ENCODE data around the gene DNAH6.

DNAH6 gene

DNA sequence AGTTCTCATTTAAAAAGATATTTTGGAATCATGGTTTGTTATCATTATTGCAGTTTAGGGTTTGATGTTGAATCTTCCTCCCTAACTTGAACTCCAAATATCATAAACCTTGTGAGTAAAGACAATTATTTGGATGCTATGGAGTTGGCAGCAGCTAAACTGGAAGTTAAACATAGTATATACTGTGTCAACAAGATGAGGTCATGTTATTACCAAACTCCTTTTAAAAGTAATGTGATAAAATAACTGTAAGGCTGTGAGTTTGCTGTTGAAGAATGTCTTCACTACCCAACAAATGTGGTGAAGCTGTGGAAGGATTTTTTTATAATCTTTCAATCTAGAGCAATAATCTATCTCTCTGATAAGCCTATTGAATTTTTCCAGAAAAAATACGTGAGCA lies 16.0 kb downstream of the DNAH6 start:
- no peak for TF ChIP-seq CTCF (conservative IDR thresholded peaks at IDR 0.05; ENCODE audit: low read depth, low read length)
- DNase-seq (ENCODE audit: low read depth): no peak
- no peak overlapping the region for H3K4me3 ChIP-seq (ENCODE audit: low read depth, low read length)

DNA sequence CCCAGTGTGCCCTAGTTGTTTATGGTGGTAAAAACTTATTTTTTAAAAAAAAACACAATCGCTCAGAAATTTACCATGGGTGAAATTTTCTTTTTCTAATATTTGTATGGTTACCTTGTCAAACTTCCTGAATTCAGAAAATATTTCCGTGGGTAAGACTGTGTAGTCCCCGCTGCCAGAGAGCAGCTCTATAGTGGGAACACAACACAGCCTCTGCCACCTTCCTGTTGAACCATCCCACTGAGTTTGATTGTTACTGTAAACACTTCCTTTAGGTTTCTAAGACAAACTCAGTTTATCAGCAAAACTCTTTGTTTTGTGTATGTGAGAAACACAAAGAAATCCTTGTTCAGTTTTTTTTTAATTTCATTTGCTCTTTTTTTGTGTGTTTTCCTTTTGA lies 17.9 kb downstream of the DNAH6 start:
- no peak for TF ChIP-seq CTCF (conservative IDR thresholded peaks at IDR 0.05; ENCODE audit: low read depth, low read length)
- DNase-seq (ENCODE audit: low read depth): no peak

DNA sequence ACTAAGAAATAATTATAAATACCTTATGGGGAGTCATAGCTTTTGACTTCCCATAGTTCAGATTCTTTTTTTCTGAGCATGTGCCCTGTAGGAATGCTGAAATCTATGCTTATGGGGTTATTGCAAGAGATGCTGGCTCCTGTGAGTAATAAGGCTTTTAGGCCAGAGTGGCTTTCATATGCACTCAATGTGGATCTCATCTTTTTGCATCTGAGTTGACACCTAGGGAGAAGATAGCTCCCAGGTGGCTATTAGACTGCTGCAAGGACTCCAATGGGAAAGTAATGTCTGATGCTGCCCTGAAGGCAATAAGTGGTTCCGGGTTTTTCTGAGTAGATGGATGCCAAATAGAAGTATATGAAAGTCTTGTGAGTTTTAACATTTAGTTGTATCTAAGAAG lies 21.0 kb downstream of the DNAH6 start:
- TF ChIP-seq CTCF (conservative IDR thresholded peaks at IDR 0.05; ENCODE audit: low read depth, low read length): no peak
- no peak overlapping the region for H3K4me3 ChIP-seq (ENCODE audit: low read depth, low read length)
- no peak for DNase-seq (ENCODE audit: low read depth)

More for the DNA sequence above, 17.9 kb downstream of the DNAH6 start:
- H3K4me3 ChIP-seq (ENCODE audit: low read depth, low read length): no peak overlapping the region

DNA sequence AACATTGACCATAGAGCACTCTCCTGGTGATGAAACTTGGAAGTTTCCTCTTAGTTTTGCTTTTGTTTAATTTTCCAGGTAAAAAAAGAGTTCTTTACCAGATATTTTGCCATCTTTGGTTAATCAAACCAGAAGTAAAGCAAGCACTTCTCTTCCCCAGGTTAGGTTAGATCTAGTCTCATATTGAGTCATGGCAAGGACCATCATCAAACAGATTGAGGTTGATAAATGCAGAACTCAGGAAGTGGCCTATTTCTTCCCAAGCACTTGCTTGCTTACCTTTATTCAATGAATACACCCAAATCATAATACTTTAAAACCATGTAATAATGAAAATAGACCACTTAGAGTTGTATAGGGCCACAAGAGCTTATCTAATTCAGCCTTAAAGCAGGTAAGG lies 23.4 kb downstream of the DNAH6 start:
- no peak overlapping the region for H3K4me3 ChIP-seq (ENCODE audit: low read depth, low read length)
- DNase-seq (ENCODE audit: low read depth): no peak
- no peak for TF ChIP-seq CTCF (conservative IDR thresholded peaks at IDR 0.05; ENCODE audit: low read depth, low read length)

- H3K4me3 ChIP-seq (ENCODE audit: low read depth, low read length): no peak overlapping the region
- no peak for DNase-seq (ENCODE audit: low read depth)
- no peak for TF ChIP-seq CTCF (conservative IDR thresholded peaks at IDR 0.05; ENCODE audit: low read depth, low read length)
Observed at GRCh38 chr2:84545005-84545404, 28.7 kb downstream of the DNAH6 start.

GRCh38 chr2:84546551-84546950 lies 30.3 kb downstream of the DNAH6 start:
- no peak for DNase-seq (ENCODE audit: low read depth)
- no peak overlapping the region for H3K4me3 ChIP-seq (ENCODE audit: low read depth, low read length)
- no peak for TF ChIP-seq CTCF (conservative IDR thresholded peaks at IDR 0.05; ENCODE audit: low read depth, low read length)

- DNase-seq (ENCODE audit: low read depth): no peak
- H3K4me3 ChIP-seq (ENCODE audit: low read depth, low read length): no peak overlapping the region
- TF ChIP-seq CTCF (conservative IDR thresholded peaks at IDR 0.05; ENCODE audit: low read depth, low read length): no peak
Observed at GRCh38 chr2:84548303-84548702, 32.0 kb downstream of the DNAH6 start.
